Ramos (cell line): ENCODE data around the gene KCNN3.

ENCODE experiments used
- in situ Hi-C: fragments of 300-500 bp; cut with MboI; formaldehyde crosslinking; loops from one replicate; pipeline ENCODE4 v1.14.3; 2022; ENCODE audit warnings: low sequenced_read_pairs; ENCODE audit not compliant: unreplicated experiment

KCNN3 gene

GRCh38 chr1:154846565-154847442 is 23.3 kb downstream of the KCNN3 start:
- in situ Hi-C loops = no loop called here

- in situ Hi-C loops = no loop called here
Measured at GRCh38 chr1:154845879-154846278, 24.2 kb downstream of the KCNN3 start.

- in situ Hi-C loops = no loop called here
Measured at GRCh38 chr1:154845174-154845573, 24.9 kb downstream of the KCNN3 start.

GRCh38 chr1:154844297-154844681 is 25.8 kb downstream of the KCNN3 start:
- in situ Hi-C loops = no loop called here

- in situ Hi-C loops = no loop called here
Measured at GRCh38 chr1:154843636-154844296, 26.3 kb downstream of the KCNN3 start.

- in situ Hi-C loops = no loop called here
Measured at GRCh38 chr1:154842635-154843034, 27.4 kb downstream of the KCNN3 start.

- in situ Hi-C loops = no loop called here
Measured at GRCh38 chr1:154841384-154841783, 28.7 kb downstream of the KCNN3 start.

GRCh38 chr1:154840269-154841176 is 29.6 kb downstream of the KCNN3 start:
- in situ Hi-C loops = no loop called here

- in situ Hi-C loops = no loop called here
Measured at GRCh38 chr1:154839691-154840090, 30.4 kb downstream of the KCNN3 start.

GRCh38 chr1:154838988-154839387 is 31.1 kb downstream of the KCNN3 start:
- in situ Hi-C loops = no loop called here

GRCh38 chr1:154838461-154838860 is 31.6 kb downstream of the KCNN3 start:
- in situ Hi-C loops = no loop called here

- in situ Hi-C loops = no loop called here
Measured at GRCh38 chr1:154837672-154838171, 32.4 kb downstream of the KCNN3 start.

- in situ Hi-C loops = no loop called here
Measured at GRCh38 chr1:154837034-154837671, 32.9 kb downstream of the KCNN3 start.

- in situ Hi-C loops = no loop called here
Measured at GRCh38 chr1:154835531-154836324, 34.4 kb downstream of the KCNN3 start.

- in situ Hi-C loops = no loop called here
Measured at GRCh38 chr1:154833841-154834240, 36.2 kb downstream of the KCNN3 start.

- in situ Hi-C loops = no loop called here
Measured at GRCh38 chr1:154833209-154833608, 36.9 kb downstream of the KCNN3 start.

- in situ Hi-C loops = no loop called here
Measured at GRCh38 chr1:154832384-154832783, 37.7 kb downstream of the KCNN3 start.

GRCh38 chr1:154831462-154831861 is 38.6 kb downstream of the KCNN3 start:
- in situ Hi-C loops = no loop called here

GRCh38 chr1:154829062-154829461 is 41.0 kb downstream of the KCNN3 start:
- in situ Hi-C loops = no loop called here
